ENCODE data around the gene MKRN2.

Gene MKRN2

GRCh38 chr3:12556314-12556689 lies 585 bp upstream of the MKRN2 start:
- no peak for DNase-seq

GRCh38 chr3:12557473-12558100 lies 700 bp downstream of the MKRN2 start:
- DNase-seq: no peak

- DNase-seq: no peak
These were observed 1.8 kb downstream of the MKRN2 start for GRCh38 chr3:12558706-12559105.

GRCh38 chr3:12559520-12559919 lies 2.6 kb downstream of the MKRN2 start:
- no peak for DNase-seq

GRCh38 chr3:12560505-12561190 lies 3.8 kb downstream of the MKRN2 start:
- DNase-seq: no peak

GRCh38 chr3:12561397-12561796 lies 4.5 kb downstream of the MKRN2 start:
- no peak for DNase-seq

- DNase-seq: no peak
These were observed 5.6 kb downstream of the MKRN2 start for GRCh38 chr3:12562451-12562850.

GRCh38 chr3:12566976-12567375 lies 10.1 kb downstream of the MKRN2 start:
- no peak for DNase-seq

- no peak for DNase-seq
These were observed 11.9 kb downstream of the MKRN2 start for GRCh38 chr3:12568747-12569146.

GRCh38 chr3:12569836-12570235 lies 12.9 kb downstream of the MKRN2 start:
- DNase-seq: no peak

GRCh38 chr3:12571986-12572385 lies 15.1 kb downstream of the MKRN2 start:
- no peak for DNase-seq

- DNase-seq: no peak
These were observed 17.2 kb downstream of the MKRN2 start for GRCh38 chr3:12574131-12574530.

- peak; percentile 1 for DNase-seq
These were observed 17.8 kb downstream of the MKRN2 start for GRCh38 chr3:12574661-12575060.

GRCh38 chr3:12577379-12577778 lies 20.5 kb downstream of the MKRN2 start:
- no peak for DNase-seq

GRCh38 chr3:12578742-12579141 lies 21.9 kb downstream of the MKRN2 start:
- DNase-seq: no peak

- no peak for DNase-seq
These were observed 22.6 kb downstream of the MKRN2 start for GRCh38 chr3:12579456-12579855.

GRCh38 chr3:12579905-12580304 lies 23.0 kb downstream of the MKRN2 start:
- no peak for DNase-seq

- no peak for DNase-seq
These were observed 25.8 kb downstream of the MKRN2 start for GRCh38 chr3:12582730-12583129.

- no peak for DNase-seq
These were observed 26.4 kb downstream of the MKRN2 start for GRCh38 chr3:12583280-12583679.

GRCh38 chr3:12584083-12584482 lies 27.2 kb downstream of the MKRN2 start:
- no peak for DNase-seq

- DNase-seq: no peak
These were observed 28.3 kb downstream of the MKRN2 start for GRCh38 chr3:12585181-12585580.

- no peak for DNase-seq
These were observed 29.1 kb downstream of the MKRN2 start for GRCh38 chr3:12585970-12586369.

GRCh38 chr3:12586403-12586802 lies 29.5 kb downstream of the MKRN2 start:
- no peak for DNase-seq

GRCh38 chr3:12588039-12589009 lies 31.4 kb downstream of the MKRN2 start:
- peak; percentile 71 for DNase-seq

All from NCI-H1105 treated with DMSO at 0.1 percent for 48 hours (cell line).